Body of pancreas (tissue), 4 donors: ENCODE results near the gene PLP1. TPM values are rescaled to one million over a fixed set of nuclear protein-coding genes. Genes with fewer than 3 reads are reported as not detected.
"Not testable (repeated sequence)": the region's sequence is repeated elsewhere in the genome, so short reads cannot be mapped to it uniquely, and the experiment has no call there.

Experiments
- ATAC-seq: fragments of 150-250 bp; one replicate; pipeline ENCODE4 v1.9.1; 2016
- DNase-seq, 4 donors: peaks; one replicate each; pipeline ENCODE4 v3.0.0-alpha.2; 2019
- H3K27ac ChIP-seq, 4 donors: fragments of 200-600 bp; sonication (generic); 1 replicate in 3 of 4; 2 replicates in 1 of 4; pipeline versions ENCODE4 v1.5.1 to v1.6.1; 2016 to 2019; ENCODE audit warnings: mild to moderate bottlenecking in 1 of 4, mixed read lengths in 1 of 4, moderate library complexity in 1 of 4
- H3K27me3 ChIP-seq, 2 donors: fragments of 200-600 bp; sonication (generic); one replicate each; pipeline ENCODE4 v1.6.0; 2016; ENCODE audit warnings: mild to moderate bottlenecking in 1 of 2
- H3K36me3 ChIP-seq, 2 donors: fragments of 200-600 bp; sonication (generic); replicated peaks in 1 of 2; 2 replicates each; pipeline ENCODE4 v1.5.1; 2016; ENCODE audit warnings: low read depth in 2 of 2; ENCODE audit not compliant: insufficient read depth in 1 of 2
- H3K4me1 ChIP-seq: fragments of 200-600 bp; sonication (generic); one replicate; pipeline ENCODE4 v1.6.0; 2016
- H3K4me3 ChIP-seq, 2 donors: fragments of 200-600 bp; sonication (generic); 1 replicate in 1 of 2; 2 replicates in 1 of 2; pipeline ENCODE4 v1.5.1; 2016 to 2019
- H3K9me3 ChIP-seq, 3 donors: fragments of 200-600 bp; sonication (generic); 1 replicate in 2 of 3; 2 replicates in 1 of 3; pipeline ENCODE4 v1.5.1; 2016
- POLR2A ChIP-seq, 3 donors: fragments of 450-650 bp; IDR thresholded peaks; one replicate each; pipeline ENCODE4 v1.6.1; 2016; ENCODE audit warnings: antibody characterized with exemption in 3 of 3, mild to moderate bottlenecking in 2 of 3
- WGBS, 2 donors: methylation state at CpG; one replicate each; pipeline ENCODE4 v1.1.5; 2017; 5-methylcytosine and 5-hydroxymethylcytosine counted together
- intact Hi-C: fragments of 100-400 bp; cut with DNase I; formaldehyde crosslinking; loops from one replicate; pipeline ENCODE4 v1.15.1; 2023
- total RNA-seq, 2 donors: library from RNA; depleted of rRNA; stranded (reverse); fragments of >200 nt; gene quantifications; one replicate each; pipeline ENCODE4 v1.1.0, GENCODE V29; 2016
- TF ChIP-seq, protein P1 (sequence below), 7 experiments: fragments of 450-650 bp in 4 of 7; fragments of 200-600 bp in 3 of 7; sonication (generic) in 3 of 7; IDR thresholded peaks; one replicate each; pipeline ENCODE4 v1.5.1; 2016 to 2019; ENCODE audit warnings: antibody characterized with exemption in 7 of 7

Gene PLP1
- total RNA-seq, 2 donors from 2014 or later: 0.78 to 2.0 TPM

DNA sequence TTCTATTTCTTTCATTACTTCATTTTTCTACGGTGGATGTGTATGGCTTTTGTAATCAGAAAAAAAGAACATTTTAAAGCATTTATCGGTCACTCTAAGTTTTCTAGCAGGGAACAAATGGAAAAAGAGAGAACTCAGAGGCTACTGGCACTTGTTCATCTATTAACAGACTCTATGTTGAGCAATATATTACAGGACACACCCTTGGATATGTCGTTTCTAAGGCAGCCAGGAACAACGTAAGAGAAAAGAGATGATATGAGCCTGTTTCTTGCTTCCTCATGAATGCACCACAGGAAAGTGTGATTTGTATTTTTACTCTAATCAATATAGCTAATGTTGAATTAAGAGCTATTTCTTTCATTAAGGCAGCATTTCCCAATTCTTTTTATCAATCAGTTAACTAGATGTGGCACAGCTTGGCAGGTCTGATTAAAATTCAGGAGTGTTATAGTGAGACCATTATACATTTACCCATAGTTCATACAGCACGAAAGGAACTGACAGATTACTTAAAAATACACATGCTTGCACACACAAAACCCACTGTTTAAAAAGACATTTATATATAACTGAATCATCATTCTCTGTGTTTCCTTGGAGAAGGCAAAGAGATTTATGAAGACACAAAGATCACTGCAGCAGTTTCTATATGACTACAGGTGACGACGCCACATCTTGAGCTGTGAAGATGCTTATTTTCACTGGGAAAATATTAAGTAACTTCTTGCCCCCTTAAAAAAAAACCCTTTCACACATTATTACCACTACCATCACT is 42.4 kb downstream of the PLP1 start:
- WGBS, 2 donors: 41 to 49% methylated on average over 7 of the region's 7 CpGs
- H3K36me3 ChIP-seq: no peaks in the 10 kb centered on the region
- no peak for TF ChIP-seq POLR2A (IDR thresholded peaks at IDR 0.05)
- TF ChIP-seq, protein P1, sequence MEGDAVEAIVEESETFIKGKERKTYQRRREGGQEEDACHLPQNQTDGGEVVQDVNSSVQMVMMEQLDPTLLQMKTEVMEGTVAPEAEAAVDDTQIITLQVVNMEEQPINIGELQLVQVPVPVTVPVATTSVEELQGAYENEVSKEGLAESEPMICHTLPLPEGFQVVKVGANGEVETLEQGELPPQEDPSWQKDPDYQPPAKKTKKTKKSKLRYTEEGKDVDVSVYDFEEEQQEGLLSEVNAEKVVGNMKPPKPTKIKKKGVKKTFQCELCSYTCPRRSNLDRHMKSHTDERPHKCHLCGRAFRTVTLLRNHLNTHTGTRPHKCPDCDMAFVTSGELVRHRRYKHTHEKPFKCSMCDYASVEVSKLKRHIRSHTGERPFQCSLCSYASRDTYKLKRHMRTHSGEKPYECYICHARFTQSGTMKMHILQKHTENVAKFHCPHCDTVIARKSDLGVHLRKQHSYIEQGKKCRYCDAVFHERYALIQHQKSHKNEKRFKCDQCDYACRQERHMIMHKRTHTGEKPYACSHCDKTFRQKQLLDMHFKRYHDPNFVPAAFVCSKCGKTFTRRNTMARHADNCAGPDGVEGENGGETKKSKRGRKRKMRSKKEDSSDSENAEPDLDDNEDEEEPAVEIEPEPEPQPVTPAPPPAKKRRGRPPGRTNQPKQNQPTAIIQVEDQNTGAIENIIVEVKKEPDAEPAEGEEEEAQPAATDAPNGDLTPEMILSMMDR (IDR thresholded peaks at IDR 0.05): no peak
- no peaks in the 10 kb centered on the region for H3K4me1 ChIP-seq
- H3K4me3 ChIP-seq: no peak overlapping the region
- no peaks in the 10 kb centered on the region for H3K9me3 ChIP-seq
- intact Hi-C loops: loop anchor here (5.0 kb wide), 1 partner anchor 282 kb away; no protein-coding TSS in a partner anchor
- no peaks in the 10 kb centered on the region for H3K27me3 ChIP-seq
- no peak overlapping the region for H3K27ac ChIP-seq
- DNase-seq: no peak
- ATAC-seq: no peak

DNA sequence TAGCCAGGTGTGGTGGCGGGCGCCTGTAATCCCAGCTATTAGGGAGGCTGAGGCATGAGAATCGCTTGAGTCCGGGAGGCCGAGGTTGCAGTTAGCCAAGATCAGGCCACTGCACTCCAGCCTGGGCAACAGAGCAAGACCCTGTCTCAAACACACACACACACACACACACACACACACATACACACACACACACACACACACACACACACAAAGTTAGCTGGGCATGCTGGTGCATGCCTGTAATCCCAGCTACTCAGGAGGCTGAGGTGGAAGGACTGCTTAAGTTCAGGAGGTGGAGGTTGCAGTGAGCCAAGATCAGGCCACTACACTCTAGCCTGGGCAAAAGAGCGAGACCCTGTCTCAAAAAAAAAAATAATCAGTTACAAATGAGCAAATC is 44.2 kb downstream of the PLP1 start:
- H3K27me3 ChIP-seq, ATAC-seq, DNase-seq, H3K9me3 ChIP-seq, H3K27ac ChIP-seq, H3K4me1 ChIP-seq, H3K36me3 ChIP-seq, H3K4me3 ChIP-seq, intact Hi-C loops: not testable (repeated sequence)
- WGBS, 2 donors: 100% methylated on average over 1 of the region's 6 CpGs; no CpG with 5 or more reads in 1 of the 2 donors

DNA sequence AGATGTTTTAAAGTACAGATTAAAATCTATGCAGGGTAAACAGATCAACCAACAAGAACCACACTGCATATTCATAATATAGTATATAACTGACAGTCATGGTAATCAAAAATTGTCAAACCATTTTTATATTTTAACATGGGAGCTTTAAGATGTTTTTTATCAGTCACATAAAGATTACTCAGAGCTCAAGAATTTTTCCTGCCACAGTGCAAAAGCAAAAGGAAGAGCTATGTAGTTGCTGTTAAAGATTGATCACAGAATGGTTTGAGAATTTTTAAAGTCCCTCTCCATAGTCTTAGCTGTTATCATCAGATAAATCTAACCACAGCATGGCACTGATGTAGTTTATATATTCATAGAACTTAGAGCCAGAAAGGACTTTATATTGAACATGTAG is 47.0 kb downstream of the PLP1 start:
- H3K9me3 ChIP-seq: no peaks in the 10 kb centered on the region
- intact Hi-C loops: no loop called here
- no peaks in the 10 kb centered on the region for H3K4me1 ChIP-seq
- TF ChIP-seq, protein P1 (IDR thresholded peaks at IDR 0.05): no peak
- TF ChIP-seq POLR2A (IDR thresholded peaks at IDR 0.05): no peak
- H3K4me3 ChIP-seq: no peak overlapping the region
- no peaks in the 10 kb centered on the region for H3K36me3 ChIP-seq
- no peaks in the 10 kb centered on the region for H3K27me3 ChIP-seq
- ATAC-seq: no peak
- DNase-seq: no peak
- H3K27ac ChIP-seq: no peak overlapping the region

DNA sequence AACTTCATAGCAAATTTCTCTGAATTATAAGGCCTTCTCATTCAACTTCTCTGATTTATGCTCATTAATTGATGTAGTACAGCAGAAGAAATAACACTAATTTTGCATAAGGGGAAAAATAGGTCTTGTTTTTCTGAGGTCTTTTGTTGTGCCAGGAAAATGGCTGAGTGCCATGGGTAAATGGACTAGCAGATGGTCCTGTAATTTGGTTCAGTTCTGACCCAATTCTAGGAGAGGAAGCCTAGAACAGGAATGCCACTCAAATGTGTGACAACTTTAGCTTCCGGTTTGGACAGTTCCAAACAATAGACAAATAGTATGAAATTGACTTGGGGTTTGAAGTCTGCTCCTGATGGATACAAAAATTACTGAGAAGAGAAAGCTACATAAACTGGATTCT is 49.2 kb downstream of the PLP1 start:
- H3K9me3 ChIP-seq: no peaks in the 10 kb centered on the region
- TF ChIP-seq POLR2A (IDR thresholded peaks at IDR 0.05): no peak
- TF ChIP-seq, protein P1 (IDR thresholded peaks at IDR 0.05): no peak
- H3K36me3 ChIP-seq: no peaks in the 10 kb centered on the region
- no peaks in the 10 kb centered on the region for H3K4me1 ChIP-seq
- no peak overlapping the region for H3K27ac ChIP-seq
- H3K4me3 ChIP-seq: no peak overlapping the region
- 75 to 79% methylated on average over 1 of the region's 1 CpG for WGBS, 2 donors
- DNase-seq: no peak
- ATAC-seq: no peak
- no peaks in the 10 kb centered on the region for H3K27me3 ChIP-seq
- intact Hi-C loops: no loop called here

DNA sequence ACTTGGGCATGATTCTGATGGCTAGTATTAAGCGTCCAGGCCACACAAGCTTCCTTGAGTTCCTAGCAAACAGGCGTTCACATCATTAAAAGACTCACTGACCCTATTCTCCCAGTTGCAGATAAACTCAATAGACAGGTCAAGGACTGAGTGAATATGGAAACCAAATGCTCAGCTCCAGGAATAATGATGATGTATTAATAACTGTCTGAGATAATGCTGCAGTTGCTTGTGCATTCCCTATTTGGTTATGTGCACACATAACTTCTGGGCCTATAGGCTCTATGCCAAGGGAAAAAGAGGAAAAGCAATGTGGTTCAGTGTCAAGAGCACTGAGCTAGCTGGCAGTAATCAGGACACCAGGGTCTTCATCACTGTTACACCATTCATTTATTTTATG is 51.9 kb downstream of the PLP1 start:
- no peaks in the 10 kb centered on the region for H3K36me3 ChIP-seq
- intact Hi-C loops: no loop called here
- DNase-seq (no peak), ATAC-seq (no peak)
- no peaks in the 10 kb centered on the region for H3K9me3 ChIP-seq
- H3K4me3 ChIP-seq: no peak overlapping the region
- peaks cover 4% of the 10 kb centered on the region for H3K4me1 ChIP-seq
- no peak overlapping the region for H3K27ac ChIP-seq
- H3K27me3 ChIP-seq: no peaks in the 10 kb centered on the region
- WGBS, 2 donors: 83 to 86% methylated on average over 1 to 2 of the region's 2 CpGs
- no peak for TF ChIP-seq POLR2A (IDR thresholded peaks at IDR 0.05)
- TF ChIP-seq, protein P1 (IDR thresholded peaks at IDR 0.05): no peak
